ENCODE data around the gene SNX21.
"Not testable (repeated sequence)": the region's sequence is repeated elsewhere in the genome, so short reads cannot be mapped to it uniquely, and the experiment has no call there.

SNX21 gene

GRCh38 chr20:45851501-45851900 is 17.9 kb downstream of the SNX21 start:
- DNase-seq = no peak

GRCh38 chr20:45852326-45852725 is 18.7 kb downstream of the SNX21 start:
- DNase-seq = no peak

GRCh38 chr20:45853484-45853883 is 19.9 kb downstream of the SNX21 start:
- no peak for DNase-seq

GRCh38 chr20:45857114-45857881 is 23.7 kb downstream of the SNX21 start, which contains the start of the genes ACOT8 and ZSWIM3:
ACOT8 (minus strand) TSS chr20:45857392; CDS start chr20:45857315, 77 bp downstream.
ZSWIM3 (plus strand) TSS chr20:45857614; CDS start chr20:45857826, 212 bp downstream.
- peak; percentile 86 for DNase-seq

GRCh38 chr20:45857882-45858216 is 24.2 kb downstream of the SNX21 start:
- DNase-seq = no peak

- no peak for DNase-seq
Measured at GRCh38 chr20:45859916-45860315, 26.3 kb downstream of the SNX21 start.

- DNase-seq = no peak
Measured at GRCh38 chr20:45860560-45861220, 27.1 kb downstream of the SNX21 start.

- DNase-seq = no peak
Measured at GRCh38 chr20:45861221-45862075, 27.8 kb downstream of the SNX21 start.

GRCh38 chr20:45863543-45864470 is 30.2 kb downstream of the SNX21 start:
- no peak for DNase-seq

- no peak for DNase-seq
Measured at GRCh38 chr20:45866454-45866853, 32.9 kb downstream of the SNX21 start.

GRCh38 chr20:45867136-45867818 is 33.7 kb downstream of the SNX21 start:
- no peak for DNase-seq

- DNase-seq = no peak
Measured at GRCh38 chr20:45867819-45868176, 34.2 kb downstream of the SNX21 start.

GRCh38 chr20:45872626-45873025 is 39.0 kb downstream of the SNX21 start:
- DNase-seq = no peak

- no peak for DNase-seq
Measured at GRCh38 chr20:45873409-45874103, 40.0 kb downstream of the SNX21 start.

GRCh38 chr20:45874104-45874481 is 40.5 kb downstream of the SNX21 start:
- not testable (repeated sequence) for DNase-seq

GRCh38 chr20:45874576-45874975 is 41.0 kb downstream of the SNX21 start:
- no peak for DNase-seq

- DNase-seq = no peak
Measured at GRCh38 chr20:45878076-45878761, 44.6 kb downstream of the SNX21 start.

- peak; percentile 99 for DNase-seq
Measured at GRCh38 chr20:45880988-45881788, 47.6 kb downstream of the SNX21 start, which contains the start of gene ZSWIM1. ZSWIM1 (plus strand) TSS chr20:45881227; CDS start chr20:45882593, 1,366 bp downstream.

- no peak for DNase-seq
Measured at GRCh38 chr20:45882469-45883099, 49.0 kb downstream of the SNX21 start.

Measured in effector CD8-positive, alpha-beta T cell (primary cell).